SU-DHL-6 (cell line): ENCODE data around the gene LAMA3.

ENCODE experiments used
- H2AFZ ChIP-seq: fragments of 200-600 bp; sonication (generic); 2 replicates; pipeline ENCODE4 v1.6.1; 2014; ENCODE audit warnings: low read depth, mild to moderate bottlenecking, moderate library complexity, mixed read lengths, antibody characterized with exemption, low read length; ENCODE audit not compliant: severe bottlenecking
- H3F3A ChIP-seq: fragments of 200-600 bp; shearing (Covaris generic); 2 replicates; pipeline ENCODE4 v1.6.0; 2016; ENCODE audit warnings: antibody characterized with exemption, mild to moderate bottlenecking; ENCODE audit not compliant: insufficient read depth
- H3K27ac ChIP-seq: fragments of 200-600 bp; sonication (generic); 2 replicates; pipeline ENCODE4 v1.5.1; 2016; ENCODE audit warnings: low read depth, mild to moderate bottlenecking, low read length, moderate library complexity, mixed read lengths
- H3K27me3 ChIP-seq: fragments of 200-600 bp; sonication (generic), shearing (Covaris generic); 2 replicates; pipeline ENCODE4 v1.6.0; 2014; ENCODE audit warnings: mild to moderate bottlenecking, low read length
- H3K36me3 ChIP-seq: fragments of 200-600 bp; sonication (generic); 2 replicates; pipeline ENCODE4 v1.6.1; 2014; ENCODE audit warnings: mild to moderate bottlenecking, low read length, mixed read lengths
- H3K4me2 ChIP-seq: fragments of 300-600, 200-600 bp; shearing (Covaris generic), sonication (generic); 2 replicates; pipeline ENCODE4 v1.6.0; 2014; ENCODE audit warnings: low read length, low read depth, mild to moderate bottlenecking; ENCODE audit not compliant: poor library complexity, severe bottlenecking
- H3K4me3 ChIP-seq: fragments of 200-600 bp; sonication (generic); 2 replicates; pipeline ENCODE4 v1.5.1; 2014; ENCODE audit warnings: antibody characterized with exemption, low read length, mild to moderate bottlenecking, mixed read lengths; ENCODE audit not compliant: insufficient read depth, poor library complexity, severe bottlenecking
- H3K79me2 ChIP-seq: fragments of 200-600 bp; sonication (generic); 2 replicates; pipeline ENCODE4 v1.6.1; 2014; ENCODE audit warnings: mild to moderate bottlenecking, low read length, moderate library complexity; ENCODE audit not compliant: insufficient read depth
- H3K9ac ChIP-seq: fragments of 200-600 bp; sonication (generic); 2 replicates; pipeline ENCODE4 v1.7.0; 2014; ENCODE audit warnings: mild to moderate bottlenecking, low read length
- H3K9me2 ChIP-seq: fragments of 200-600 bp; sonication (generic); replicated peaks from 2 replicates; pipeline ENCODE4 v1.6.1; 2014; ENCODE audit warnings: low read length; ENCODE audit not compliant: insufficient read depth
- H3K9me3 ChIP-seq: fragments of 200-600 bp; sonication (generic); 2 replicates; pipeline ENCODE4 v1.6.1; 2014; ENCODE audit warnings: low read length, mixed read lengths; ENCODE audit not compliant: insufficient read depth
- H4K20me1 ChIP-seq: fragments of 200-600 bp; sonication (generic); 2 replicates; pipeline ENCODE4 v1.6.1; 2014; ENCODE audit warnings: low read depth, mild to moderate bottlenecking, antibody characterized with exemption, low read length, moderate library complexity, mixed read lengths
- CTCF ChIP-seq: fragments of 200-600 bp; sonication (generic); IDR thresholded peaks from one replicate; pipeline ENCODE4 v1.5.1; 2017; ENCODE audit warnings: antibody characterized with exemption, mild to moderate bottlenecking, low read length, moderate library complexity; ENCODE audit not compliant: insufficient read depth, poor library complexity, severe bottlenecking
- EZH2phosphoT487 ChIP-seq: fragments of 200-600 bp; sonication (generic), shearing (Covaris generic); conservative IDR thresholded peaks from 2 replicates; pipeline ENCODE4 v1.6.1; 2018; ENCODE audit warnings: mild to moderate bottlenecking, antibody characterized with exemption, low read length, moderate library complexity, mixed read lengths

Gene LAMA3

GRCh38 chr18:23845988-23846630 is 156.9 kb downstream of the LAMA3 start:
- no peak overlapping the region for H2AFZ ChIP-seq
- no peak overlapping the region for H3K27ac ChIP-seq
- no peaks in the 10 kb centered on the region for H3K9me3 ChIP-seq
- H3K9ac ChIP-seq: no peak overlapping the region
- no peaks in the 10 kb centered on the region for H3K36me3 ChIP-seq
- H3K9me2 ChIP-seq: no peaks in the 10 kb centered on the region
- H3K27me3 ChIP-seq: no peaks in the 10 kb centered on the region
- H3K4me3 ChIP-seq: no peak overlapping the region
- H3K4me2 ChIP-seq: no peak overlapping the region
- no peaks in the 10 kb centered on the region for H3K79me2 ChIP-seq
- H4K20me1 ChIP-seq: no peaks in the 10 kb centered on the region
- H3F3A ChIP-seq: no peaks in the 10 kb centered on the region
- TF ChIP-seq EZH2phosphoT487: no peak
- no peak for TF ChIP-seq CTCF

GRCh38 chr18:23847321-23847986 is 158.2 kb downstream of the LAMA3 start:
- H3K4me3 ChIP-seq: no peak overlapping the region
- TF ChIP-seq EZH2phosphoT487: no peak
- no peak for TF ChIP-seq CTCF

GRCh38 chr18:23849141-23849540 is 159.9 kb downstream of the LAMA3 start:
- no peaks in the 10 kb centered on the region for H3K36me3 ChIP-seq
- no peaks in the 10 kb centered on the region for H3F3A ChIP-seq
- H3K9ac ChIP-seq: no peak overlapping the region
- no peak overlapping the region for H3K4me2 ChIP-seq
- no peaks in the 10 kb centered on the region for H3K27me3 ChIP-seq
- no peaks in the 10 kb centered on the region for H4K20me1 ChIP-seq
- H3K27ac ChIP-seq: no peak overlapping the region
- no peaks in the 10 kb centered on the region for H3K79me2 ChIP-seq
- no peak overlapping the region for H2AFZ ChIP-seq
- no peaks in the 10 kb centered on the region for H3K9me3 ChIP-seq
- H3K9me2 ChIP-seq: no peaks in the 10 kb centered on the region
- TF ChIP-seq CTCF (no peak), EZH2phosphoT487 (no peak)
- H3K4me3 ChIP-seq: no peak overlapping the region

More at GRCh38 chr18:23847321-23847986, 158.2 kb downstream of the LAMA3 start:
- Histone ChIP-seq H3K27me3 (no peaks in the 10 kb centered on the region), H3K36me3 (no peaks in the 10 kb centered on the region), H4K20me1 (no peaks in the 10 kb centered on the region), H3K27ac (no peak overlapping the region), H3K79me2 (no peaks in the 10 kb centered on the region), H3K4me2 (no peak overlapping the region), H3K9me2 (no peaks in the 10 kb centered on the region), H3K9me3 (no peaks in the 10 kb centered on the region), H3F3A (no peaks in the 10 kb centered on the region), H2AFZ (no peak overlapping the region), H3K9ac (no peak overlapping the region)
